ENCODE measurements around the gene KIF12.

- TF ChIP-seq CTCF (conservative IDR thresholded peaks at IDR 0.05) (no peak), ZFX (IDR thresholded peaks at IDR 0.05) (no peak)
These were observed at the start of gene KIF12 for GRCh38 chr9:114098936-114099668.
